ENCODE results near the gene MRM3. TPM values are rescaled to one million over a fixed set of nuclear protein-coding genes. Genes with fewer than 3 reads are reported as not detected.
"Not testable (repeated sequence)": the region's sequence is repeated elsewhere in the genome, so short reads cannot be mapped to it uniquely, and the experiment has no call there.

The MRM3 gene
- total RNA-seq, 1 experiment from 2014 or later, result 37.7 TPM

- no peak for DNase-seq (ENCODE audit: low spot score)
Measured at GRCh38 chr17:753418-753817, 28.7 kb upstream of the MRM3 start.

GRCh38 chr17:755319-755961 is 26.7 kb upstream of the MRM3 start:
- DNase-seq (ENCODE audit: low spot score), result not testable (repeated sequence)

GRCh38 chr17:756010-756567 is 26.1 kb upstream of the MRM3 start:
- not testable (repeated sequence) for DNase-seq (ENCODE audit: low spot score)

- DNase-seq (ENCODE audit: low spot score), result no peak
Measured at GRCh38 chr17:759964-760363, 22.2 kb upstream of the MRM3 start.

- no peak for DNase-seq (ENCODE audit: low spot score)
Measured at GRCh38 chr17:760371-760770, 21.8 kb upstream of the MRM3 start.

- no peak for DNase-seq (ENCODE audit: low spot score)
Measured at GRCh38 chr17:767076-767475, 15.1 kb upstream of the MRM3 start.

GRCh38 chr17:773016-773415 is 9.1 kb upstream of the MRM3 start:
- no peak for DNase-seq (ENCODE audit: low spot score)

GRCh38 chr17:773467-774312 is 8.5 kb upstream of the MRM3 start:
- DNase-seq (ENCODE audit: low spot score), result peak; percentile 46

- no peak for DNase-seq (ENCODE audit: low spot score)
Measured at GRCh38 chr17:774313-774584, 7.9 kb upstream of the MRM3 start.

- no peak for DNase-seq (ENCODE audit: low spot score)
Measured at GRCh38 chr17:778096-778495, 4.1 kb upstream of the MRM3 start.

GRCh38 chr17:784143-784542 is 2.0 kb downstream of the MRM3 start:
- DNase-seq (ENCODE audit: low spot score), result no peak

- not testable (repeated sequence) for DNase-seq (ENCODE audit: low spot score)
Measured at GRCh38 chr17:785901-786300, 3.7 kb downstream of the MRM3 start.

GRCh38 chr17:787641-788221 is 5.6 kb downstream of the MRM3 start:
- DNase-seq (ENCODE audit: low spot score), result no peak

GRCh38 chr17:788551-788950 is 6.4 kb downstream of the MRM3 start:
- DNase-seq (ENCODE audit: low spot score), result no peak

GRCh38 chr17:789160-789840 is 7.1 kb downstream of the MRM3 start:
- no peak for DNase-seq (ENCODE audit: low spot score)

GRCh38 chr17:789931-790873 is 8.0 kb downstream of the MRM3 start:
- not testable (repeated sequence) for DNase-seq (ENCODE audit: low spot score)

- not testable (repeated sequence) for DNase-seq (ENCODE audit: low spot score)
Measured at GRCh38 chr17:790874-791247, 8.7 kb downstream of the MRM3 start.

GRCh38 chr17:791829-792228 is 9.7 kb downstream of the MRM3 start:
- DNase-seq (ENCODE audit: low spot score), result no peak

- DNase-seq (ENCODE audit: low spot score), result no peak
Measured at GRCh38 chr17:792277-792676, 10.1 kb downstream of the MRM3 start.

GRCh38 chr17:794876-795275 is 12.7 kb downstream of the MRM3 start:
- DNase-seq (ENCODE audit: low spot score), result peak; percentile 57

GRCh38 chr17:795276-795675 is 13.1 kb downstream of the MRM3 start:
- no peak for DNase-seq (ENCODE audit: low spot score)

All from A172 (cell line).